ENCODE data around the gene DOCK2.
A peak's percentile ranks its signal among the peaks of the same experiment; 100 is the strongest.
"Not testable (repeated sequence)": the region's sequence is repeated elsewhere in the genome, so short reads cannot be mapped to it uniquely, and the experiment has no call there.

Gene DOCK2

GRCh38 chr5:169756071-169756765 is 119.1 kb downstream of the DOCK2 start:
- DNase-seq (ENCODE audit: low spot score), result no peak

- peak; percentile 58 for DNase-seq (ENCODE audit: low spot score)
These were observed 119.9 kb downstream of the DOCK2 start for GRCh38 chr5:169757016-169757415.

- no peak for DNase-seq (ENCODE audit: low spot score)
These were observed 121.8 kb downstream of the DOCK2 start for GRCh38 chr5:169758886-169759285.

GRCh38 chr5:169760229-169760628 is 123.2 kb downstream of the DOCK2 start:
- DNase-seq (ENCODE audit: low spot score), result no peak

- DNase-seq (ENCODE audit: low spot score), result peak; percentile 70
These were observed 125.4 kb downstream of the DOCK2 start for GRCh38 chr5:169762338-169763095.

DNA sequence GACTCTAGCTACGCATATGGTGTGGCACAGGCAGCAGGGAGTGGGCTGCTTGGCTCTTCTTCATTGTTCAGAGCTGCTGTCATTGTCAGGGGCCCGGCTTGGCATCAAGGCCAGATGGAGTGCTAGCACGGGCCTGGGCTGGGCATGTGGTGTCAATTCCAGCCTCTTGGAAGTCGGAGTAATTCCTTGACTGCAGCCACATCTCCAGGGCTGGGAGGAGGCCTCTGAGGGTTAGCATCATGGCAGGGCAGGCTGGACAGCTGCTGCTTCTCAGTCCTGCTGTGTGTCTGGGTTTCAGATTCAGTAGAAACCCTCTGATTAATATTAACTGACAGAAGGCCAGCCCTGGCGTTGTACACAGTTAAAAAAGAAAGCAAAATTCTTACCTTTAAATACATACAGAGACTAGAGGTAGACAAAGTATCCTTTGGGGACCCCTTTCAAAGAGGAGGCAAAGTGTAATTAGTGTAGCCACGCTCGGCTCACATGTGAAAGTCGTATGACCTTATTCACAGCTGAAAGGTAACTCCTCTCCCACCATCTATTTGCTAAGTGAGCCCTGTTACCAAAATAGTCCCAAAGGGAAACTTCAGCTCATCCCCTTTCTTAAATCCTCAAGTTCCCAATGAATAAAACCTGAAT is 126.4 kb downstream of the DOCK2 start:
- DNase-seq (ENCODE audit: low spot score), result peak; percentile 62

DNA sequence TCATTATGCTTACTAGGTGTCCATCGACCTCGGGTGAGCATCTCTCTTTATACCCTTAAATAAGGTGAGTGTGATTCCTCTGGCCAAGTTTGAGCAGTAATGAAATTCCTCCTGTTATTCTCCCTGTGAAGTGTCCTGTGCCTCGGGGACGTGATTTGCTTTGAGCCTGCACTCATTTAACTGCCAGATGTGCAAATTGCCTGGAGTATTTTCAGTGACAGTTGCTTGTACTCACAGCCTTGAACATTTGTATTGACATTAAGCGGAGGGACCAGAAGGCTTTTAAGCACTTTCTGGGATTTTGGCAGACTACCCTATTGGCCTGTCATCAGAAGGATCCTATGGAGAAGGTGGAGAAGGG is 126.9 kb downstream of the DOCK2 start:
- no peak for DNase-seq (ENCODE audit: low spot score)

DNA sequence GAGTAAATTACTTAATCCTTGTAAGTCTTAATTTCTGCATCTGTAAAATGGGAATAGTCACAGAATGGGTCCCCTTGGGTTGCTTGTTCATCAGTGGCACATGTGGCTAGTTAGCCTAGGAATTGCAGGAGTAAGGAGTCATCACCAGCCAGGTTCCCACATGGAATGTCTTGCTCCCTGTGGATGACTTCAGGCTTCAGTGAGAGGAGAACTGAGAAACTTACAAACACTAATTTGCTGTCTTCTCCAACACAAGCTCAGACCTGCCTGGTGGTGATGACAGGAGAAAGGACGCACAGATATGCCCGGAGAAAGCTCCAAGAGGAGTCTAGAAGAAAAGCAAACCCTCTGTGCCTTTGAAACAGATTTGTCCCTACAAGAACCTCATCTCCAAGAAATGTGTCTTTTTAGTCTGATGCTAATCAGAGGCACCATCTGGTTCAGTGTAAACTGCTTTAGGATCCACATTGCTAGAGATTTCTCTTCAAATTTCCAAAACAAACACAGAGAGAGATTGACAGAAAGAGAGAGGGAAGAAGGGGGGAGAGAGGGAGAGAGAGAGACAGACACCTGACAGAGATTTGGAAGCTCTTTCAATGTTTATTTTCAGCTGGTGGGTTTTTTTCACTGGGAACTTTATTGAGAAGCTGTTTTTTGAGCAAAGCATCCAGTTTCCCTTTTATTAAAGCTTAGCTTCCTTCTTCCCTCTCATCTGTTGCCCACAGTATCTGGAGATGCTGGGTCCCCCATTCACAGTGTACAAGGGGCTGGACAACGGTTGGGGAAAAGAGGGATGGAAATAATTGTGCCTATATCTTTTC is 128.3 kb downstream of the DOCK2 start:
- DNase-seq (ENCODE audit: low spot score), result no peak

GRCh38 chr5:169766943-169767342 is 129.9 kb downstream of the DOCK2 start:
- not testable (repeated sequence) for DNase-seq (ENCODE audit: low spot score)

DNA sequence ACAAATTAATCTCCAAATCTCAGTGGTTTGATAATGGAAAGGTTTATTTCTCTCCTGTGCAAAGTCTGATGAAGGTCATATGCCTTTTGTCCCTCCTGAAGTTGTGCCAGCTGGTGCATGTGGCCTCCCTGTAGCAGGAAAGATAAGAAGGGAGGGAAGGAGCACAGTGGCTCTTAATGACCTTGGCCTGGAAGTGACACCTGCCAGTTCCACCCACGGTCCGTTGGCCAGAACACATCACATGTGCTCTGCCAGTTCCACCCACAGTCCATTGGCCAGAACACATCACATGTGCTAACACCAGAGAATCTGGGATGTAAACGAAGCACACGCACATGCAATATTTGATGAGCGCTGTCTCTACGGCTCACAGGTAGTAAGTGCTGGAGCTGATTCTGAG is 130.9 kb downstream of the DOCK2 start:
- no peak for DNase-seq (ENCODE audit: low spot score)

GRCh38 chr5:169768416-169768815 is 131.3 kb downstream of the DOCK2 start:
- DNase-seq (ENCODE audit: low spot score), result no peak

GRCh38 chr5:169770109-169770508 is 133.0 kb downstream of the DOCK2 start:
- no peak for DNase-seq (ENCODE audit: low spot score)

DNA sequence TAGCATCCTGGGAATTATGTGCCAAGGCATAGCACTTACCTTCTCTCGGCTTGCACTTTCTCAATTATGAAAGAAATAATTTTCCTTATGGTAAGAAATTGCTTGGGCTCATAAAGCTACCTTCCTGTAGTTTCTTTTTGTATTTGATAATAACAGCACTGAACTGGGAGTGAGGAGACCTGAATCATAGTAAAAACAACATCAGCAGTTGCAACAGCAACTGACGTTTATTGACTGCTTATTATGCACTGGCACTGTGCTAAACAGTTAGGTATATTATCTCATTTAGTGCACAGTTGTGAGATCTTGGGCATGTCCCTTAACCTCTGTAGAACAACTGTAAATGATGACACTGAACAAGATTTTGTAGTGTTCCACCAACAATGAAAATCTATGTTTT is 135.2 kb downstream of the DOCK2 start:
- DNase-seq (ENCODE audit: low spot score), result no peak

GRCh38 chr5:169772688-169773087 is 135.6 kb downstream of the DOCK2 start:
- no peak for DNase-seq (ENCODE audit: low spot score)

DNA sequence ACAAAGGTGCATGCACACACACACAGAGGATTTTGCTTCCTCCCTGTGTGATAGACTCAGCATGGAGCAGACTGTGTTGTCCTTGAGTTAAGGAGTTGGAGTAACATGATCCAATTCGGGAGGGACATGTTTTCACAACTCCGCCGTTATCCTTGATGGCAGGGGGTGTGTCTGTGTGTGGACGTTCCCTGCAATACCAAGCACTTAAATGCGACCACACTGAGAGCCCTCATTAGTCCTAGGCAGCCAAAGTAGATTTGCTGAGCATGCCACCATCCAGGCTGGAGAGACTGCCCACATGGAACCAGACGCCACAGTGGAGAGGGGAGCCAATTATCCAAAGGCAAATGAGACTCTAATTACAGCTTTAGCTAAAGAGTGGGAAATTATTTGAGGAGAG is 140.1 kb downstream of the DOCK2 start:
- no peak for DNase-seq (ENCODE audit: low spot score)

DNA sequence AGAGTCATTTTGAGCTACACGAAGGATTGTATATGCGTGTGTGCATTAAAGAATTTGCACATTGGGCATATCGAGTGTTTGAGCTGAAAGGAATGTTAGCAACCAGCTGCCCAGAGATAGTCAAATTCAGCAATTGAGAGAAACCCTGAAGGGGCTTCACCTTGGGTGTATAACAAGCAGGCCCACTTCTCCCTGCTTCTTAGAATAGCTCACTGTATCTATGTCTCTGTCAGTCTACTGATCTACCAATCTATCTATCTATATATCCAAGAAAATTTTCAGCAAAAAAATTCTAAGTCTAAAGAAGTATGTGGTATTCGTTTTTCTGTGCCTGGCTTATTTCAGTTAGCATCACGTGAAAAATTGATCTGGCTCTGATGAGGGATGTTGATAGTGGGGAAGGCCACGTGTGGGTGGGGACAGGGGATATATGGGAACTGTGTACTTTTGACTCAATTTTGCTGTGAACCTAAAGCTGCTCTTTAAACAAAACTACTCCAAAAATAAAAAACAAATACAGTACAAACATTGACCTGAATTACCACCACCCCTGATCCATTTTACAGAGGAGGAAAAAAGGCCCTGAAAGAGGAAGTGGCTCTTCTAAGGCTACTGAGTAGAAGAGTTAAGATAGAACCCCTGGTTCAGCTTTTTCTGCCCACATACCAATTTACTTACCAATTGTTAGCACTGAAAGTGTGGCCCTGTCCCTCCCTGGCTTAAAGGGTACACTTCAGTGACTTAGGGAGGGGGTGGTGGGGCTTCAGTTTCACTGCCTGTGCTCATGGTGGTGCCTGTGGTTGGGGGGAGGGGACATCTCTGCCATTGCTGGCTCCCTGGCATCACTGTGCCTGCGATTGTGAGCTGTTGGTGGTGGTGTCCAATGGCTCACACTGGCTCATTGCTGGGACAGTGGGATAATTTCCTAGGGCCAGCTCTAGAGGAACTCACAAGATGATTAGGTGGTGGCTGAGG is 141.8 kb downstream of the DOCK2 start:
- no peak for DNase-seq (ENCODE audit: low spot score)

GRCh38 chr5:169781420-169782345 is 144.6 kb downstream of the DOCK2 start:
- no peak for DNase-seq (ENCODE audit: low spot score)

- DNase-seq (ENCODE audit: low spot score), result peak; percentile 52
These were observed 148.9 kb downstream of the DOCK2 start for GRCh38 chr5:169785771-169786618.

DNA sequence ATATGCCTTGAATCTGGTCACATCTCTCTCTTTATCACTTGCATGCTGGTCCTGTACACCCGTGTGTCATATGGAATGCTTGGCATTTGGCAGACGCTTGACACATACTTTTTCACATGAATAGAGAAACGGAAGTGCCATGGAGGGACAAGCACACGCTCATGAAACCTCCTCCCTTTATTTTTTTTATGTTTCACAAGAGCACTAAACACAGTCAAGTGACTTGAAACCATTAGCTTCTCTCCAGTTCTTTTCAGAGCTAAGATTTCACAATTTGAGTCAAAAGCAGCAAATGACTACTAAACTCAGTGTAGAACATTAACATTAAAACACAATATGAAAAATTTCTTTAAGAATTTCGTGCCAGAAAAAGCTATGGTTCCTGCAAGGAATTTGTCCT is 151.1 kb downstream of the DOCK2 start:
- peak; percentile 45 for DNase-seq (ENCODE audit: low spot score)
